ENCODE measurements around the gene FBXO46.

DNA sequence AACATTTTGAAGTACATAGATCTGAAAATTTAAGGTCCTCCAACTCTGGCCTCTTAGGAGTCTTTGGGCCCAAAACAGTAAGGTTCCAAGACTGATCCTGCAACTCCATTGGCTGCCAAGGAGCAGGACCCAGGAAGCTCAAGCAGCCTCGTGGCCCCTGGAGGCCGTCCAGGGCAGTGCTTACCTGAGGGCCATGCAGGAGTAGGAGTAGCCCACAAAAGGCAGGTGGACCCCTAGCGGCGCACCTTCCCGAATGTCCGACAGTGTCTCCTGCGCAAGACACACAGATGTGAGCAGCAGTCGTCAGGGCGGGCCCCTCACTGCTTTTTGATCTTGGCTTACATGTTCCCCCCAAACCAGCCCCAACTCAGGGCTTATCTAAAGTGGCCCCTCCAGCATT lies 44.1 kb upstream of the FBXO46 start:
- TF ChIP-seq CEBPB (IDR thresholded peaks at IDR 0.05), result no peak
- TF ChIP-seq, protein P1, sequence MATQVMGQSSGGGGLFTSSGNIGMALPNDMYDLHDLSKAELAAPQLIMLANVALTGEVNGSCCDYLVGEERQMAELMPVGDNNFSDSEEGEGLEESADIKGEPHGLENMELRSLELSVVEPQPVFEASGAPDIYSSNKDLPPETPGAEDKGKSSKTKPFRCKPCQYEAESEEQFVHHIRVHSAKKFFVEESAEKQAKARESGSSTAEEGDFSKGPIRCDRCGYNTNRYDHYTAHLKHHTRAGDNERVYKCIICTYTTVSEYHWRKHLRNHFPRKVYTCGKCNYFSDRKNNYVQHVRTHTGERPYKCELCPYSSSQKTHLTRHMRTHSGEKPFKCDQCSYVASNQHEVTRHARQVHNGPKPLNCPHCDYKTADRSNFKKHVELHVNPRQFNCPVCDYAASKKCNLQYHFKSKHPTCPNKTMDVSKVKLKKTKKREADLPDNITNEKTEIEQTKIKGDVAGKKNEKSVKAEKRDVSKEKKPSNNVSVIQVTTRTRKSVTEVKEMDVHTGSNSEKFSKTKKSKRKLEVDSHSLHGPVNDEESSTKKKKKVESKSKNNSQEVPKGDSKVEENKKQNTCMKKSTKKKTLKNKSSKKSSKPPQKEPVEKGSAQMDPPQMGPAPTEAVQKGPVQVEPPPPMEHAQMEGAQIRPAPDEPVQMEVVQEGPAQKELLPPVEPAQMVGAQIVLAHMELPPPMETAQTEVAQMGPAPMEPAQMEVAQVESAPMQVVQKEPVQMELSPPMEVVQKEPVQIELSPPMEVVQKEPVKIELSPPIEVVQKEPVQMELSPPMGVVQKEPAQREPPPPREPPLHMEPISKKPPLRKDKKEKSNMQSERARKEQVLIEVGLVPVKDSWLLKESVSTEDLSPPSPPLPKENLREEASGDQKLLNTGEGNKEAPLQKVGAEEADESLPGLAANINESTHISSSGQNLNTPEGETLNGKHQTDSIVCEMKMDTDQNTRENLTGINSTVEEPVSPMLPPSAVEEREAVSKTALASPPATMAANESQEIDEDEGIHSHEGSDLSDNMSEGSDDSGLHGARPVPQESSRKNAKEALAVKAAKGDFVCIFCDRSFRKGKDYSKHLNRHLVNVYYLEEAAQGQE (IDR thresholded peaks at IDR 0.05; ENCODE audit: low read depth), result no peak
- TF ChIP-seq ZBTB7A (IDR thresholded peaks at IDR 0.05; ENCODE audit: low read depth), result no peak
- TF ChIP-seq RAD21 (IDR thresholded peaks at IDR 0.05; ENCODE audit: low read depth), result no peak
- TF ChIP-seq, protein P2, sequence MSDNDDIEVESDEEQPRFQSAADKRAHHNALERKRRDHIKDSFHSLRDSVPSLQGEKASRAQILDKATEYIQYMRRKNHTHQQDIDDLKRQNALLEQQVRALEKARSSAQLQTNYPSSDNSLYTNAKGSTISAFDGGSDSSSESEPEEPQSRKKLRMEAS (IDR thresholded peaks at IDR 0.05), result no peak
- TF ChIP-seq TAF1 (IDR thresholded peaks at IDR 0.05; ENCODE audit: low read depth), result no peak

All from Ishikawa (cell line).